ENCODE data around the gene NADK.
A peak's percentile ranks its signal among the peaks of the same experiment; 100 is the strongest.

The NADK gene

DNA sequence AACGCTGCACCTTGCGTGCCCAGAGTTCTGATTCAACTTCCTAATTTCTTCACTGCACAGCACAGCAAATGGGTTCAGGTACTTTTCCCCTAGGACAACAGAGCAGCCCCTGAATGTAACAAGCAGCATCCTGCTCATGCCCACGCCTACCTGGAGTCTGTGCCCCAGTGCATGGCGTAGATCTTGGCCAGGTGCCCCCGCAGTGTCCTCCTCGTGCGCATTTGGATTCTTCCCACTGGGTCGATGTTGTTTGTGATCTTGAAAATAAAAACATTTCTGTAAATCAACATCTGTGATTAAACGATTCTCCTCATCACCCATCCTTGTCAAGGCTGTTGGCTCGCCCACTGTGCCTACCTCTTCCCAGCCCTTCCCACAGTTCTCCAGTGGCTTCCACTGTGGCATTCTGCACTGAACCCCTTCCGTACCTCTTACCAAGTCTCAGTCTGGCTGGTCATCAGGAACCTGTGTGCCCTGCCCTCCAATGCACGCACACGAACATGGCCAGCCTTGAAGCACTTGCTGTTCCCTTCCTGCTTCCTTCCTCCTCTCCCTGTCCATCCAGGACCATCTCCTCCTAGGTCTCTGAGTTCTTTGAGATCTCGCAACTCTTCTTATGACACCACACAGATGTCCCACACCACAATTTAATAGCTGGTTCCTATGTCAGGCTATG is 37.5 kb upstream of the NADK start:
- no peak for TF ChIP-seq CTCF (IDR thresholded peaks at IDR 0.05; ENCODE audit: low read depth, low read length)
- no peak overlapping the region for H3K4me3 ChIP-seq (replicated peaks in 1 of 2; ENCODE audit: low read depth in 2 of 2, low read length in 2 of 2)
- DNase-seq (ENCODE audit: low read depth in 2 of 2): no peak

DNA sequence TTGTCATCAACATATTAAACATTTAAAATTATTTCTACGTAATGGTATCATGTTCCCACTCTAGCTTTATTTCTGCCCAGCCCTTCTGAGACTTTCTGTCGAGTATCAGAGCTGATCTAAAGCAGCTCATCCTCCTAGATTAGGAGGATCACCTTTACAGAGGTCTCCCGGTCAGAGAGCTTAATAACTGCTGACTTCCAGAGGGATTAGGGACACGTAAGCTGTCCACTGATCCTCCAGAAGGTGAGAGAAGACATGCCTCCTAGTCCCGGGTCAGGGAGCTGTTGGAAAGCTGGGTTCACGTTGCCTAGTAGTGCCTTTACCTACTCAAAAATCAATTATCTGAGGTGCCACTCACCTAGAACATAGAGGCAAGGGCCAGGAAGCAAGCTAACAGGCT is 31.2 kb upstream of the NADK start:
- H3K4me3 ChIP-seq (replicated peaks in 1 of 2; ENCODE audit: low read depth in 2 of 2, low read length in 2 of 2): no peak overlapping the region
- DNase-seq (ENCODE audit: low read depth in 2 of 2): no peak
- no peak for TF ChIP-seq CTCF (IDR thresholded peaks at IDR 0.05; ENCODE audit: low read depth, low read length)

GRCh38 chr1:1808206-1808605 is 29.9 kb upstream of the NADK start:
- no peak overlapping the region for H3K4me3 ChIP-seq (replicated peaks in 1 of 2; ENCODE audit: low read depth in 2 of 2, low read length in 2 of 2)
- no peak for DNase-seq (ENCODE audit: low read depth in 2 of 2)
- TF ChIP-seq CTCF (IDR thresholded peaks at IDR 0.05; ENCODE audit: low read depth, low read length): no peak

DNA sequence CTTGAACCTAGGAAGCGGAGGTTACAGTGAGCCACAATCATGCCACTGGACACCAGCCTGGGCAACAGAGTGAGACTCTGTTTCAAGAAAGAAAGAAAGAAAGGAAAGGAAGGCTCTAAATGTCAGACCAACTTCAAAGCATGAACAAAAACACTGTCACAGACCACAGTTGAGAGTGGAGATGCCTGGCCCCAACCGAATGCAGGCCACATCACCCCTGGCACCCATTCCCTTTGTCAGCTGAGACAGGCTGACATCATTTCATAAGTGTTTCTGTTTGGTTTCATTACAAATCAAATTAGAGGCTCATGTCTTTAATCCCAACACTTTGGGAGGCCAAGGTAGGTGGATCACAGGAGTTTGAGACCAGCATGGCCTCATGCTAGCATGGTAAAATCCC is 28.6 kb upstream of the NADK start:
- no peak for TF ChIP-seq CTCF (IDR thresholded peaks at IDR 0.05; ENCODE audit: low read depth, low read length)
- DNase-seq (ENCODE audit: low read depth in 2 of 2): peak in 1 of 2 donors; percentile 14
- H3K4me3 ChIP-seq (replicated peaks in 1 of 2; ENCODE audit: low read depth in 2 of 2, low read length in 2 of 2): no peak overlapping the region

DNA sequence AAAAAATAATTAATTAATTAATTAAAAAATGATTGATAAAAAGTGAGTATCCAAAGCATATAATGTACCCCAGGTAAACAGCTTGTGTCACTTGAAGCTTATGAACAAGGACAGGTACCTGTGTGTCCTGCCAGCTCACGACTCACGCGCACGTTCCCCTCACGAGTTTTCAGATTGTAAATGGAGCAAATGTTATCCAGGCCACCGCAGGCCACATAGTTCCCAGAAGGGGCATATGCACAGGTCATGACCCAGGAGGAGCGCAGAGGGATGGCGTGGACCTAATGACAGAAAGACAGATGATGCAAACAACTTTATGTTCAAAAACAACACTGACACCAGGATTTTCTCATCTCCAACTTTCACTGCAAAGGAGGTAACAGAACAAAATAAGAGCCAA is 26.0 kb upstream of the NADK start:
- H3K4me3 ChIP-seq (replicated peaks in 1 of 2; ENCODE audit: low read depth in 2 of 2, low read length in 2 of 2): no peak overlapping the region
- no peak for DNase-seq (ENCODE audit: low read depth in 2 of 2)
- no peak for TF ChIP-seq CTCF (IDR thresholded peaks at IDR 0.05; ENCODE audit: low read depth, low read length)

DNA sequence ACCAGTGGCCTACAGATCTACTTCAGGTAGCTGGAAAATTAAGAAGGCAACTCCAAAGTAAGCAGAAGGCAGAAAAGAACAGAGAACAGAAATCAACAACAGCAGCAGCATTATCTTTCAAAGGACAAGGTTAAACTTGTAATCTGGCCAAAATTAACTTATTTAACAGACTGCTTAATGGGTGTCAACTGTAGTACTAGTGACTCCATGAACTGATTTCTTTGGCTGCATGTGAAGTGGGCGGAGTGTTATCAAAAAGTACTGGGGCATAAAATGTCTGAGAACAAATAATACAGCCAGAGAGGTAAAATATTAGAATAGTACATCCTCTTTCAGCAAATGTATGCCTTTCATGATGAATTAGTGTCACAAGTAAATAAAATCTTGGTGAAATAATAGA is 24.6 kb upstream of the NADK start:
- no peak for DNase-seq (ENCODE audit: low read depth in 2 of 2)
- no peak for TF ChIP-seq CTCF (IDR thresholded peaks at IDR 0.05; ENCODE audit: low read depth, low read length)
- no peak overlapping the region for H3K4me3 ChIP-seq (replicated peaks in 1 of 2; ENCODE audit: low read depth in 2 of 2, low read length in 2 of 2)

GRCh38 chr1:1799716-1800115 is 21.4 kb upstream of the NADK start:
- no peak overlapping the region for H3K4me3 ChIP-seq (replicated peaks in 1 of 2; ENCODE audit: low read depth in 2 of 2, low read length in 2 of 2)
- no peak for TF ChIP-seq CTCF (IDR thresholded peaks at IDR 0.05; ENCODE audit: low read depth, low read length)
- DNase-seq (ENCODE audit: low read depth in 2 of 2): no peak
